Astrocyte of the hippocampus (primary cell): ENCODE measurements around the gene RTN1.
A peak's percentile ranks its signal among the peaks of the same experiment; 100 is the strongest.

ENCODE experiments used
- DNase-seq: peaks from one replicate; pipeline ENCODE4 v3.0.0; 2011; ENCODE audit warnings: low read depth, low spot score

The RTN1 gene

GRCh38 chr14:59852350-59852749, 18.2 kb downstream of the RTN1 start:
- no peak for DNase-seq

- no peak for DNase-seq
Measured at GRCh38 chr14:59850458-59850857, 20.1 kb downstream of the RTN1 start.

GRCh38 chr14:59849411-59850130, 21.0 kb downstream of the RTN1 start:
- DNase-seq, result no peak

GRCh38 chr14:59848671-59849070, 21.9 kb downstream of the RTN1 start:
- DNase-seq, result no peak

- DNase-seq, result no peak
Measured at GRCh38 chr14:59847711-59848110, 22.9 kb downstream of the RTN1 start.

- DNase-seq, result no peak
Measured at GRCh38 chr14:59846595-59846994, 24.0 kb downstream of the RTN1 start.

GRCh38 chr14:59845245-59845644, 25.3 kb downstream of the RTN1 start:
- DNase-seq, result no peak

GRCh38 chr14:59844186-59844812, 26.3 kb downstream of the RTN1 start:
- DNase-seq, result no peak

GRCh38 chr14:59836116-59836515, 34.5 kb downstream of the RTN1 start:
- peak; percentile 5 for DNase-seq

- DNase-seq, result no peak
Measured at GRCh38 chr14:59832653-59833294, 37.8 kb downstream of the RTN1 start.

- no peak for DNase-seq
Measured at GRCh38 chr14:59831121-59831730, 39.4 kb downstream of the RTN1 start.

GRCh38 chr14:59830338-59830734, 40.2 kb downstream of the RTN1 start:
- no peak for DNase-seq

- DNase-seq, result peak; percentile 74
Measured at GRCh38 chr14:59829469-59830337, 40.9 kb downstream of the RTN1 start.

- no peak for DNase-seq
Measured at GRCh38 chr14:59828276-59828675, 42.3 kb downstream of the RTN1 start.

- no peak for DNase-seq
Measured at GRCh38 chr14:59827401-59827800, 43.2 kb downstream of the RTN1 start.

- no peak for DNase-seq
Measured at GRCh38 chr14:59826150-59826549, 44.4 kb downstream of the RTN1 start.

- no peak for DNase-seq
Measured at GRCh38 chr14:59823179-59823578, 47.4 kb downstream of the RTN1 start.

- DNase-seq, result no peak
Measured at GRCh38 chr14:59819446-59820088, 51.0 kb downstream of the RTN1 start.

- DNase-seq, result no peak
Measured at GRCh38 chr14:59816941-59817340, 53.6 kb downstream of the RTN1 start.

GRCh38 chr14:59814988-59815387, 55.6 kb downstream of the RTN1 start:
- DNase-seq, result no peak

GRCh38 chr14:59811815-59812214, 58.8 kb downstream of the RTN1 start:
- DNase-seq, result no peak
